Eye (tissue), 1 donor: ENCODE measurements around the gene TSPAN4.

Experiments used
- DNase-seq: peaks from one replicate; pipeline ENCODE4 v3.0.0-alpha.2; 2015

TSPAN4 gene

GRCh38 chr11:837189-837989 lies 5.3 kb upstream of the TSPAN4 start:
- DNase-seq, result no peak

- DNase-seq, result no peak
Observed at GRCh38 chr11:837990-838307, 4.7 kb upstream of the TSPAN4 start.

GRCh38 chr11:838441-839279 lies 4.0 kb upstream of the TSPAN4 start:
- DNase-seq, result peak; percentile 29

DNA sequence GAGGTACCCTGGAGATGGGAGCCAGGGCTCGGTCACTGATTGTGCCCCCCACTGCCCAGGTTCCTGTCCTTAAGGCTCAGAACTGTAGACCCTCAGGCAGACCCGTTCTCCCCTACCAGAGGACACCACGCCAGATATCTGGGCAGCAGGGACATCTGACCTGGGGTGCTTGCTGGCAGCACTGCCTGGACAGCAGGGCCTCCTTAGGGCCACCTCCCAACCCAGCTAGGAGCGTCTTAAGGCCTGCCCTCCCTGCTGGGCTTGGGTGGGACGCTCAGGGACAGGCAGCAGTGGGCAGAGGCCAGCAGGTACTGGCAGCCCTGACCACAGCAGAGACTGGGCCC lies 3.4 kb upstream of the TSPAN4 start:
- no peak for DNase-seq

GRCh38 chr11:839875-840617 lies 2.6 kb upstream of the TSPAN4 start:
- no peak for DNase-seq

GRCh38 chr11:841981-842369 lies 677 bp upstream of the TSPAN4 start:
- DNase-seq, result no peak

DNA sequence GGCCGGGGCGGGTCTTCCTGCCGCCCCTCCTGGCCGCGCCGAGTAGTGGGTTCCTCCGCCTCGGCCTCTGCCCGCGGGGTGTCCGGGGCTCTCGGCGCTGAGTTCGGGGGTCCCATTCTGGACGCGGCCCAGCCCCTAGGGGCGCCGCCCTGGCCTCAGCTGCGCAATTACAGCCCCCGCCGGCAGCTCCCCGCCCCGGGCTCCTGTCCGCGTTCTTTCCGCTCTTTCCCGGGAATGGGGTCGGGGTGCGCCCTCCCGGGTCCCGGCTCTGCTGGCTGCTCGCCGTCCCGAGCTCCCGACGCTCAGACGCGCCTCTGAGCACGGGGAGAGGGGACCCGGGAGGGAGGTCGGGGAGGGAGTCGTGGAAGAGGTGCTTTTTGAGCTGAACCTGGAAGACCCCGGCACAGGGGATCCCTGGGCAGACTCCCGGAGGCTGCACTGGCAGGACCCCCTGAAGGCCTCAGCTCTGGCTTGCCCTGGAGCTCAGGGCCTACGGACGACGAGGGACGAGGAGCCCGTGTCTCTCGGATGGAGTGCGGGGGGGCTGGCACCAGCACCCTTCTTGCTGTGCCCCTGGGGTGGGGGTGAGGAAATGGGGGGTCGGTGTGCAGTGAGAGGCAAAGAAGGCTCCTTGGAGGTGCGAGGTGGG lies 558 bp downstream of the TSPAN4 start:
- DNase-seq, result peak; percentile 51

DNA sequence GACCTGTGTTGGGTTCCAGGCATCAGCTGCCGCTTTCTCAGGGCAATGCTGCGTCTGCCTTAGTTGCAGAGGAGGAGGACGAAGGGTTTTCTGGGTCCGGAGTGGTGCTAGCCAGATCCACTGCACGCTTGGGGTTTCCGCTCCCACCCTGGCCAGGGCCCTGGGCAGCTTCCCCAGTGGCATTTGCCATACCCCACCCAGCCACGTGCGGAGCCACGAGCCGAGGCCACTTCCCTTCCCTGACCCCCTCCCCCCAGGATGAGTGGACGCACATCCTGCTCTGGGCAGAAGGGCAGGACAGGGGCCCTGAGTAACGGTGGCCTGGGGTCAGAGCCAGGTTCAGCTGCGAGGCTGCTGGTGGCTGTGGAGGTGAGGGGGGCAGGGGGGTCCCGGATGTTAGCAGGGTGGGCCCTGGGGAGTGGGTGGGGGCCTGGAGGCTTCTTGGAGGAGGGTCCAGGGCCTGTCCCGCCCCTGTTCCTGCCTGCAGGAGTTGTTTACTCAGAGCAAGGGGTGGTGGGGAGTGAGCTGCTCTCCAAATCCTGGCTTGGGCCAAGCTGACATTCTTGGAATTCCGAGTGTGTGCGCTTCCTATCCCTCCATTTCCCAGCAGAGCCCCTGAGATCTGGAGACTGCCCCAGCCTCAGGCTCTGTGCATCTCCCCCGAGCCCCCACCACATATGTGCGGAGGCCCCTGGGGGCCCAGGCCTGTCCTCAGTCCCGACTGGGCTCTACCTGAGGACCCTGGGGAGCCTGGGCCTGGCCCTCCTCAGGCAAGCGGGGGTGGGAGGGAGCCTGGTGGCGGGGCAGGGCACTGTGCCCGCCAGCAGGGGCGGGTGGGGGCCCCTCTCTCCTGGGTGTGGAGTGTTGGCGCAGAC lies 1.4 kb downstream of the TSPAN4 start:
- DNase-seq, result peak; percentile 92

GRCh38 chr11:844693-845644 lies 2.3 kb downstream of the TSPAN4 start:
- DNase-seq, result peak; percentile 92

DNA sequence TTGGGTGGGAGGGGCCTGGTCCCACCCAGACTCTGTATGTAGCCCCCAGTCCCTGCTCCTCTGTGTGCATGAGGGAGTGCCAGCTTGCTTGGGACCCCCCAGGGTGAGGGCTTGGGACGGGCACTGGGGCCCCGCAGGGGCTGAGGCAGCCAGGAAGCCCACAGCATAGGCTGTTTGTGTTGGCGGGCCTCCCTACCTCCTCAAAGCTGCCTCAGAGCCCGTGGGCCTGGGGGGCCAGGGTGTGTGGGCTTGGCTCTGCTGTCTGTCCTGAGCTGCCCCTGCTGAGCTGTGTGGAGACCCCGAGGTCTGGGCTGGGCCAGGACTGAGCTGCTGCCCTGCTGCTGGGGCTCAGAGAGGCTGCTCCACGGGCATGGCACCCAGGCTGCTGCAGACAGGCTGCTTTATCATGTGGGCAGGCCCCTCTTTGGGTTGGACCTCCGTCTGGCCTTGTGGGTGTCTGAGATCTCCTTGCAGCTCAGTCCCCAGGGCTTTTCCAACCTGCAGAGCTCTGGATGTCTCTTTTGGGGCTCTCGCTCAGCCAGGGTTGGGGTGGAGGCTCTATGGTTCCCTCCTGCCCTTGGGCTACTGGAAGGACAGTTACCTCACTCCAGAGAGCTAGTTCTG lies 3.3 kb downstream of the TSPAN4 start:
- DNase-seq, result no peak

GRCh38 chr11:846496-847098 lies 3.9 kb downstream of the TSPAN4 start:
- no peak for DNase-seq

GRCh38 chr11:847876-848275 lies 5.2 kb downstream of the TSPAN4 start:
- no peak for DNase-seq

GRCh38 chr11:848380-848931 lies 5.8 kb downstream of the TSPAN4 start:
- DNase-seq, result no peak

DNA sequence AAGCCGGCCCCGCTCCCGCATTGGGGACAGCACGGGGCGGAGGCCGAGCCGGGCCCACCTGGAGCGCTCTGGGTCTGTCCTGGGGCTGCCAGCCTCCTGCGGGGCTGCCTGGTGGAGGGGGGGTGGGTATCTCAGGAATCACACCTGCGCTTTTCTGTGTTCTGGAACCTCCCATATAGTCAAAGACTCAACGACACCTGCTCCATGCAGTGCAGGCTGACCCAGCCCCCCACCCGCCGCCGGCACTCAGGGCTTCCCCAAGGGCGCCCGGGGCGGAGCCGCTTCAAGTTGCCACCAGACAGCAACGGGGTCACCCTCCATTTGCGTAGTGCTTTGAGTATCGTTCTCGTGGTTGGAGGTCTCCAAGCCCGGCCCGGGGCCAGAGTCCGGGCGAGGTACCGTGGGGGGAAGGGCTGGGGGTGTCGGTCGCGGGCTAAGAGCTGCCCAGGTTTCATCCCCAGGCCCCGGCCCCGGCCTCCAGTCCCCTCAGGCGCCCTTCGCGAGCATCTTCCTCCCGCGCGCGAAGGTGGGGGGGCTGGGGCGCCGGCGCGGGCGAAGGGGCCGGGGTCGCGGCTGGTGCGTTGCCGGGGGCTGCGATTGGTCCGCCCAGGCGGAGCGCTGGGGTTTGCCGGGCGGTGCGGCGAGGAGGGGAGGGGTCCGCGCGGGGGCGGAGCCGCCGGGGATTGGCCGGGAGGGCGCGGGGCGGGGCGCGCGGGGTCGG lies 6.6 kb downstream of the TSPAN4 start:
- DNase-seq, result peak; percentile 85

DNA sequence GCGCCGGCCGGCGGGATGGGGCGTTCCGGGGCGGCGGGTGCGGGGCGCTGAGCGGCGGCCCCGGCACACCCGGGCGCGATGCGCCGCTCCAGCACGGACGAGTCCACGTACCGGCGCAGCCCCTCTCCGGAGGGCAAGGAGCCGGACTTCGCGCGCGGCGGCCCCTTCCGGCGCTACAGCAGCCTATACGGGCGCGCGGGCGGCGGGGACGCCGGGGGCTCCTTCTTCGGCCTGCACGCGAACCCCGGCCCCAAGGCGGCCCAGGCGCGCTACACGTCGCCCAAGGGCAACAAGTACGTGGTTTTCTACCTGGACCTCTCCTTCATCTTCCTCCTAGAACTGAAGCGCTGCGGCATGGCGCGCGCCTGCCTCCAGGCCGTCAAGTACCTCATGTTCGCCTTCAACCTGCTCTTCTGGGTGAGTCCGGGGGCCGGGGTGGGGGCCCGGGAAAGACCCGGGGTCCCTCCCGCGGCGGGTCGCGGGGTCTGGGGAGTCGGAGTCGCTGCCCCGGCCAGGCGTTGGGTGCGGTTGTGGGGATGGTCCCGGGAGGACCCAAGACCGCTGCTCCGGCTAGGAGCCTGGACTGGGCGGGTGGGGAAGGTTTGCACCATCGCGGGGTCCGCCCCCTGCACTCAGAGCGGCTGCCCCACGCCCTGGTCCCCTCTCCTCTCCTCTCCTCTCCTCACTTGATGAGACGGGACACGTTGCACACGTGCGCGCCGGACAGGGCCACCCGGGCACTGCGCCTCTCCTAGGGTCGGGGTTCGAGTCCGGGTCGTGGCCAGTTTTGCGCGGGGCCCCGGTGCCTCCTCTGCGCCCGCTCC lies 7.5 kb downstream of the TSPAN4 start:
- no peak for DNase-seq

GRCh38 chr11:850775-851763 lies 8.4 kb downstream of the TSPAN4 start:
- no peak for DNase-seq

DNA sequence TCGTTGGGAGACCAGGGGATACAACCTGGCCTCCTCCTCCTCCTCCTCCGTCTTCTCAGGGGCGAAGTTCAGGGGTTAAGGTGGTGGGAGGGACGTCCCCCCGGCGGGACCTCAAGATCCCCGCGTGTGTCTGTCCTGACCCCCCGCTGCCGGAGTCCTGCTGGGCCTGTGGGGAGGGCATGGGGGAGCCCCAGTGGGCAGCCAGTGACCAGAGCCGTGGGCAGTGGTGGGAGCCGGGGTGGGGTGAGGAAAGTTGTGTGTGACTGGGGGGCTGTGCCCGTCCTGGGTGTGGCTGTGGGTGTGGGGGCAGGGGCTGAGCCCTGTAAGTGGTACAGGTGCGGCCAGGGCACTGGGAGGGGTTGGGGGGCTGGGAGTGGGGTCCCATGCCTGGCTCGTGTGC lies 10.1 kb downstream of the TSPAN4 start:
- DNase-seq, result no peak
